HG02943 (cell line): ENCODE data around the gene DONSON.
"Not testable (repeated sequence)": the region's sequence is repeated elsewhere in the genome, so short reads cannot be mapped to it uniquely, and the experiment has no call there.

Source experiments
- ATAC-seq: cut with Tn5 transposase; IDR thresholded peaks from one replicate; pipeline ENCODE4 v1.9.1; 2021; ENCODE audit warnings: mild to moderate bottlenecking, low read depth, moderate library complexity; ENCODE audit not compliant: unreplicated experiment

DONSON gene

DNA sequence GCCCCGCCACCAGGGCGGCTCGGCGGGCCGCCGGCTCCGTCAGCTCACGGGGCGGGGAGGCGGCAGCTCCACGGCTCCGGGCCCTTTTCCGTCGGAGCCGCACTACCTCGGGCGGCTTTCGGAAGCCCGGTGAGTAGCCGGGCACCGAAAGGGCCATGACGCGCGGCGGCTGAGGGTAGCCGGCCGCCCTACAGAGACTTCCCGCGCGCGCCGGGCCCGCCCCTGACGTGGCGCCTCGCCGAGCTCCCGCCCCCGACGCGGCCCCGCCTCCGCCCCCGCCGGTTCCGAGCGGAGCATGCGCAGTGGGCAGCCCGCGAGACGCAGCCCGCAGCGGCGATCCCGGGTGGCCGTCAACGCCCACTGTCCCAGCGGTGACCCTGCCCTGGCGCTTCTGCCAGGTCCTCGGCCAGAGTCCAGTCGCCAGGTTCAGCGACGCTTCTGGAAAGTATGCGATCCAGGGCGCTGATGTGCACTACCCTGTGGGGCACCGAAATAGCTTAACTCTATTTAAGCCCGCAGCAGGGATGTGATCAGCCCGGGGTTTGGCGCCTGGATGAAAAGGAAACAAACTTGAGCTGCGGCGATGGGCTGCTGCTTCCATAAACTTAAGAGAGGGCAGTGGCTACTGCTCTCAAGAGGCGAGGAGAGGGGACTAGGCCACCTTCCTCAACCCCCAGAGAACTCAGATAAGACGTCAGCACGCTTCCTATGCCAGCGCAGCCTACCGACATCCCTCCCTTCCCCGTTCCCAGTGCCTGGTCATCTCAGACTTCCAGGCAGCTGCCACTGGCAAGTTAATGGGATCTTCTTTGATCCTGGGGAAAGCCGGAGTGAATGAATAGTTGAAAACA, at the start of gene DONSON:
TSS of gene DONSON (minus strand) at position 200 of the 851 bp plus-strand sequence. CDS start at position 157, 43 bp downstream.
- peak; percentile 83 for ATAC-seq

- no peak for ATAC-seq
Measured at GRCh38 chr21:33634254-33634653, 45.8 kb upstream of the DONSON start.

DNA sequence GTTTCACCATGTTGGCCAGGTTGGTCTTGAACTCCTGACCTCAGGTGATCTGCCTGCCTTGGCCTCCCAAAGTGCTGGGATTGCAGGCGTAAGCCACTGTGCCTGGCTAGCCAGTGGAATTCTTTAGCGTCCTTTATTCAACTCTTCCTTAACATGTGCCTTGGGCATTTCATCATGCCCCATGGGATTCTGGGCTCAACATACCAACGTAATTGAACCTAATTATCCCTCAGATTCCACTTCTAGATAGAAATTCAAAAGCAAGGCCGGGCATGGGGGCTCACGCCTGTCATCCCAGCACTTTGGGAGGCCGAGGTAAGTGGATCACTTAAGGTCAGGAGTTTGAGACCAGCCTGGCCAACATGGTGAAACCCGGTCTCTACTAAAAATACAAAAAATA, 37.7 kb upstream of the DONSON start:
- ATAC-seq: not testable (repeated sequence)

- ATAC-seq: no peak
Measured at GRCh38 chr21:33622253-33622652, 33.8 kb upstream of the DONSON start.

DNA sequence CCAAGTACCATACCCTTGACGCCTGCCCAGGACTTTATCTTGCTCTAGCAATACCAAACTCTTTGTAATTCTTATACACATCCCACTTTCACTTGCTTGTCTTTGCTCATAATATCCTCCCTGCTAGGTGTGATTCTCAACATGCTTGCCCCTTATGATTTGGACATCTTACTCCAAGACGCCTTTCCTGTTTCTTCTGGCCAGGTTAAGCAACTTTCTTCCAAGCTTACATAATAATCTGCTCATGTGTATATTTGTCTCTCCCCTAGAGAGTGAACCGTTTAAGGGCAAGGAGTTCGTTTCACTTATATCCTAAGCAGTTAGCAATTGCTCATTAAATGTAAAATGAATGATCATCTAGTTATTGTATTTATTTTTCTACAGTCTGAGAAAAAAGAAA, 31.2 kb upstream of the DONSON start:
- ATAC-seq: no peak

DNA sequence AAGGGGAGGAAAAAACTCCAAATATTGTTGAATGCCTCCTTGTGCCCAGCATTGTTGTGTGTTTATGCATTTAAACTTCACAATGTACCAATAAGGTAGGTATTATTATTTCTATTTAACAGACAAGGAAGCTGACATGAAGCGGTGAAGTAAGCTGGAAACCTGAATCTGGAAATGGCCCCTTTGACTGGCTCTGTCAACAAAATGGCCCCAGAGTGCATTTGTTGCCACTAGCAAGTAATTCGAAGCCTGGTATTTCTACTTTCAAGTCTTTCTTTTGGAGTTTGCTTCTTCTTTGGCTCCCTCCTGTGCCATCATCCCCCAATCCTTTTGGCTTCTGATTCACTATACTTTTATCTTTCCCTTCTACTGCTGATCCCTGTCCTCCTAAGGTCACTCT, 29.9 kb upstream of the DONSON start:
- ATAC-seq: no peak

- ATAC-seq: not testable (repeated sequence)
Measured at GRCh38 chr21:33617565-33617964, 29.1 kb upstream of the DONSON start.

GRCh38 chr21:33611006-33611744, 22.7 kb upstream of the DONSON start:
- no peak for ATAC-seq

DNA sequence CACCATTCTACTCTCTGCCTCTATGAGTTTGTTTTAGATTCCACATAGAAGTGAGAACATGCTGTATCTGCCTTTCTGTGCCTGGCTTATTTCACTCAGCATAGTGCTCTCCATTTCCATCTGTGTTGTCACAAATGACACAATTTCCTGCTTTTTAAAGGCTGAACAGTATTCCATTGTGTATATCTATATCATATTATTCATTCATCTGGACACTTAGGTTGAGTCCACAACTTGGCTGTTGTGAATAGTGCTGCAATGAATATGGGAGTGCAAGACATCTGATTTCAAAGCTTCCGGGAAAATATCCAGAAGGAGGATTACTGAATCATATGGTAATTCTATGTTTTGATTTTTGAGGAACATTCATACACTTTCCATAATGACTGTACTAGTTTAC, 20.1 kb upstream of the DONSON start:
- ATAC-seq: no peak

DNA sequence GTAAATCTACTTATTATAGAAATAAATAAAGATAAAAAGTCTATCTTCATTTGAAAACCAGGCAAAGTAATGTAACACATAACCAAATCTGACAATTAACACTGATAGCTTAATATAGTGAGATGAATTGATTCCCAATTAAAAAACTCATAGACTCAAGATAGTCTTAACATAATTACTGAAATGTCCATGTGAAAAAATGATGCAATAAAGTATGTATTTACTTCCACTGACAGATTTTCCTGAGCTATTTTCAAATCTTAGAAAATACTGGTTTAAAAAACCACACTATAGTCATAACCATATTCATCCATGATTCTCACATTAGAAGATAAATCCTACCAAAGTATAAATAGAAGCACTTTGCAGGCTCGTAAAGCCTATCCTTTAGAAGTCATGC, 9.6 kb upstream of the DONSON start:
- ATAC-seq: no peak

DNA sequence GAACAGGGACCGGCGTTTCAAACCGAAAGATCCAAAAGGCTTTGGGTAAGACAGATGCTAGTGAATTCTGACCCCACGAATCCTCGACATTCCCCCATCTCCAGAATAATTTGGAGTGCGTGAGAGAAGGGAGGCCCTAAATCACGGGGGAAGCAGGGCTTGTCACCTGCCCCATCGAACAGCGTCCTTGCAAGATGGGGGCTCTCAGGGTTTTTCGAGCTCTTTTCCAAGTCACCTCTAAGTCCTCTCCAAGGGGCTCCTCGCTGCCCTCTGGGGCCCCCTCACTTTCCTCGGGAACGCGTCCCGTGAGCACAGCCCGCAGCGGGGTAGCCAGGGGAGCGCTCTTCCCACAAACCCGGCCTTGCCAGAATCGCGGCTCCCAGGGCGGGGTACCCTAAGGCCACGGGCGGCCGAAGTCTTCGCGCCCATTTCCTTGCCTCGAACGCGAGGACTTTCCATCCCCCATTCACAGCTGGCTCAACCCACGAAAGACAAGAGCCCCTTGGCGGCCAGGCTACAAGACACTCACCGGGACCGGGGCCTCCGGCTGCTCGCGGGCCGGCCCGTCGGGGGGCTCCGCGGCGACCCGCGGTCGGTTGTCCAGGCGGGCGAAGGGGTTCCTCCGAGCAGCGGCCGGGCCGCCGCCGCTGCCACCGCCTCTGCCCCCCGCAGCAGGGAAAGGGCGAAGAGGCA, 546 bp downstream of the DONSON start:
- ATAC-seq: peak; percentile 38

DNA sequence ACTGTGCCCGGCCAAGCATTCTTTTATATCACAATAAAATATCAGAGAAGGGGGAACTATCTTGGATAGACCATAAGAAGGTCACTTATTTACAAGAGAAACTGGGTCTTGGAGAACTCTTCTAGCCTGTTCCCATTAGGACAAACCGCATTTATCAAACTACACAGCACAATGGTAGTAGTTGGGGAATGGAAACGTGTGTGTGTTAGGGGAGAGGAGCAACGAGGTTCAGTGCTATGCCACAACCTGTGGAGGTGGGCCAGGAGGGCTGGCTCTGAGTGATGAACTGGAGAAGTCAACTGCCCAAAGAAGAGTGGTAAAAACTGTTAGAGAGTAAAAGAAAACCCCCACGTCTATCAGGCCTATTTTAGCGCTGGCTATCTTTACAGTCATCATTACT, 1.6 kb downstream of the DONSON start:
- ATAC-seq: no peak

DNA sequence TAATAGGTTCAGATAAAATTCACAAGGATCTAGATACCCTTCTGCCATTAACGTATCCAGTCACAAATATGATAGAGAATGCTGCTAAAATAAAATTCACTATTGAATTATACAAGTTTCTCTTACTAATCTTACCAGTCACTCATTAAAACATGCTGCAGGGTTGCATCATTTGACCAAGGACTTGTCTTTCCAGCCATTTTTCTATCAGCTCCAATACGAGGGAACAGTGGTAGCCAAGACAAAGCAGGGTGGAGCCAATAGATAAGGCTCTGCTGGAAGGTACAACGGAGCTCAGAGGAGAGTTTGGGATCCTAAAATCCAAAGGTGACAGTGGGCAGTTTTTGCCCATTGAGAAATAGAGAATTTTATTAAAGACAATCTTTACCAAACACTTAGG, 4.0 kb downstream of the DONSON start:
- ATAC-seq: no peak

- ATAC-seq: no peak
Measured at GRCh38 chr21:33578959-33579542, 9.4 kb downstream of the DONSON start.

GRCh38 chr21:33578214-33578613, 10.3 kb downstream of the DONSON start:
- no peak for ATAC-seq

GRCh38 chr21:33576741-33577141, 11.7 kb downstream of the DONSON start:
- not testable (repeated sequence) for ATAC-seq

GRCh38 chr21:33572350-33572749, 16.1 kb downstream of the DONSON start:
- no peak for ATAC-seq

- ATAC-seq: no peak
Measured at GRCh38 chr21:33569991-33570390, 18.5 kb downstream of the DONSON start.

DNA sequence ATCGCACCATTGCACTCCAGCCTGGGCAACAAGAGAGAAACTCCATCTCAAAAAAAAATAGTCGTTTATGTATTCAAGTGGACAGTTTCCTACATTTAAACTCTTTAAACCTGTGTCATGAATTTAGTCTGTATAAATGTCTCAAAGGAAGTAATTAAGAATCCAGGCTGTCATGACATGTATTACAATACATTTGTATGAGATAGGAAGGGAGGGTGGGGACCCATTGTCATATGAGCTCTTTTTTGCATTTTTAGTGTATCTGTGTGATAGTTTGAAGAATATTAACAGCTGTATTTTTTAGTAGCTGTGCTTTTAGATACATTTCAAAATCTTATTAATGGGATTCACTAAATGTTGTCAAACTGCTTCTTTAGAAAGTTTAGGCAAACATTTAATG, 20.0 kb downstream of the DONSON start:
- no peak for ATAC-seq

DNA sequence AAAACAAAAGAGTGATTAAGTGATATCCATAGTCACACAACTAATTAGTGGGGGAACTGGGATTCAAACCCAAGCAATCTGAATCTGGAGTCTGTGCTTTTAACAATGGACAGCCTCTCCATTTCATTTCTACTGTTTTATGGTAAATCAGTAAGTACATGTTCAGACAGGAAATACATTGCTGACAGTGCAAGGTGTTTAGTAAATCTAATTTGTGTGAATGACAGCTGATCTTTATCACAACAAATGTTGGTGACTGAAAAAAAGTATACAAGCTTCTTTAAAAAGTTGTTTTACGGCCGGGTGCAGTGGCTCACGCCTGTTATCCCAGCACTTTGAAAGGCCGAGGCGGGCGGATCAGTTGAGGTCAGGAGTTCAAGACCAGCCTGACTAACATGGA, 20.6 kb downstream of the DONSON start:
- ATAC-seq: no peak

DNA sequence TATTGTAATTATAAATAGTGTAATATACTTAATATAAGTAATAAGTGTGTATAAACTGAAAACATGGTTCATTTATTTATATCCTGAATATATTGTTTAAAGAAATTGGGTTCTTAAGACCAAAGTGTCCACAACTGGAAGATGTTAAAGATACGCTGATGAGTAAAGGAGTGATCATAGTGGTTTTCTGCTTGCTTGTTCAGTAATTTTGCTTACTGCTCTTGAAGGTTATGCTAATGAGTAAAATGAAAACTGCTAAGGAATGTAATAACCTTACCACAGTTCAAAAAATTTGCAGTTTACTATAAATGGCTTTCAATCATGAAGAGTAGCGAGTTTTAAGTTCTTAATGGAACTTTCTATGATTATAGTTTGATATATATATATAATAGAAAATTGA, 22.0 kb downstream of the DONSON start:
- ATAC-seq: no peak
